Measurements from ENCODE around the gene ZNF260. TPM values are rescaled to one million over a fixed set of nuclear protein-coding genes. Genes with fewer than 3 reads are reported as not detected.

The ZNF260 gene
- total RNA-seq, 3 donors from 2014 or later = 9.1 to 35.6 (median 22.0) TPM

DNA sequence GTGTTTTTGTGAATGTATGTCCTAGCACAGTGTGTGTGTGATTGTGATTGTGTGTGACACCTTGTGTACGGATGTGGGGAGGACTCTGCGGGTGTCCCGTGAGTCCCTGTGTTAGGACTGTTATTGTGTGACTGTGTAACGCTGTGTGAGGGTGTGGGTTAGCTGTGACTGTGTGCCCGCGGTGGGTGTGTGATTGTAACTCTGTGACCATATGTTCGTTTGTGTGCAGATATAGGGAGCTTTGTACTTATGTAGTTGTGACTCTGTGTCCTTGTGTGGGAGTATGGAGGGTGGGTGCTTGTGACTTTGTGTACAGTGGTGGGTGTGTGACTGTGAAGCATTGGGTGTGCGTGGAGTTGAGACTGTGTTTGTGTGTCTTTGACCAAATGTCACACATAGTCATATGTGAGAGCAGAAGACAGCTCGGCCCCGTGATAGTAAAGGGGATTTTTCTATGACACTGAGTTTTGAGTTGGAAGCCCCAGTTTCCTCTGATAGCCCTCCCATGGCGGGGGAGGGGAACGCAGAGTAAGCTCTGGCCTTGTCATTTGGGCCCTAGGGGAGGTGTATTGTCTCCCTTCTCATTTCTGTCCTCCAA, 949 bp upstream of the ZNF260 start:
- peak overlapping the region; percentile 97 for H3K27ac ChIP-seq
- H3K27me3 ChIP-seq = no peaks in the 10 kb centered on the region
- DNase-seq (ENCODE audit: low spot score in 2 of 2) = no peak
- intact Hi-C loops (cut with DNase I; ENCODE audit: low total_unique reads) = no loop called here
- peak overlapping the region; percentile 69 to 79 (median 78) for H3K4me3 ChIP-seq
- TF ChIP-seq POLR2A (IDR thresholded peaks at IDR 0.05) = no peak
- TF ChIP-seq, protein P1, sequence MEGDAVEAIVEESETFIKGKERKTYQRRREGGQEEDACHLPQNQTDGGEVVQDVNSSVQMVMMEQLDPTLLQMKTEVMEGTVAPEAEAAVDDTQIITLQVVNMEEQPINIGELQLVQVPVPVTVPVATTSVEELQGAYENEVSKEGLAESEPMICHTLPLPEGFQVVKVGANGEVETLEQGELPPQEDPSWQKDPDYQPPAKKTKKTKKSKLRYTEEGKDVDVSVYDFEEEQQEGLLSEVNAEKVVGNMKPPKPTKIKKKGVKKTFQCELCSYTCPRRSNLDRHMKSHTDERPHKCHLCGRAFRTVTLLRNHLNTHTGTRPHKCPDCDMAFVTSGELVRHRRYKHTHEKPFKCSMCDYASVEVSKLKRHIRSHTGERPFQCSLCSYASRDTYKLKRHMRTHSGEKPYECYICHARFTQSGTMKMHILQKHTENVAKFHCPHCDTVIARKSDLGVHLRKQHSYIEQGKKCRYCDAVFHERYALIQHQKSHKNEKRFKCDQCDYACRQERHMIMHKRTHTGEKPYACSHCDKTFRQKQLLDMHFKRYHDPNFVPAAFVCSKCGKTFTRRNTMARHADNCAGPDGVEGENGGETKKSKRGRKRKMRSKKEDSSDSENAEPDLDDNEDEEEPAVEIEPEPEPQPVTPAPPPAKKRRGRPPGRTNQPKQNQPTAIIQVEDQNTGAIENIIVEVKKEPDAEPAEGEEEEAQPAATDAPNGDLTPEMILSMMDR (IDR thresholded peaks at IDR 0.05) = no peak
- TF ChIP-seq POLR2AphosphoS5 (IDR thresholded peaks at IDR 0.05) = no peak
- peaks cover 0 to 10% of the 10 kb centered on the region in 2 donors for H3K4me1 ChIP-seq
- H3K36me3 ChIP-seq = peaks cover 7% of the 10 kb centered on the region
- H3K9me3 ChIP-seq = peaks cover 42 to 67% of the 10 kb centered on the region in 2 donors

DNA sequence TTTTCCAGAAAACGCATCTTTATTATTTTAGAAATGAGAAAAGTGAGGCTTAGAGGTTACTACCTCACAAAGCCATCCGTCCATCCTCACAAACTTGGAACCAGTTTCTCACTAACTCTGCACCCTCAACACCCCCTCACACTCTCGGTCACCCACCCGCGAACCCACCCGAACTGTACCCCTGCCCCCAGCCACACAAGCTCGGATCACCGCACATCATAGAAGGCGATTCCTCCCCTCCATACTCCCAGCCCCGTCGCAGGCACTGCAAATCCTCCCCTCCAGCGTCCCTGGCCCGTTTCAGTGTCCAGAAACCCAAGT, 238 bp downstream of the ZNF260 start:
- H3K4me3 ChIP-seq = peak overlapping the region; percentile 69 to 79 (median 78)
- H3K4me1 ChIP-seq = peaks cover 0 to 10% of the 10 kb centered on the region in 2 donors
- peaks cover 45 to 67% of the 10 kb centered on the region in 2 donors for H3K9me3 ChIP-seq
- TF ChIP-seq, protein P1 (IDR thresholded peaks at IDR 0.05) = no peak
- no peak for TF ChIP-seq POLR2A (IDR thresholded peaks at IDR 0.05)
- TF ChIP-seq POLR2AphosphoS5 (IDR thresholded peaks at IDR 0.05) = no peak
- H3K27ac ChIP-seq = peak overlapping the region; percentile 97
- peaks cover 13% of the 10 kb centered on the region for H3K36me3 ChIP-seq
- no peaks in the 10 kb centered on the region for H3K27me3 ChIP-seq
- no peak for DNase-seq (ENCODE audit: low spot score in 2 of 2)
- intact Hi-C loops (cut with DNase I; ENCODE audit: low total_unique reads) = no loop called here

DNA sequence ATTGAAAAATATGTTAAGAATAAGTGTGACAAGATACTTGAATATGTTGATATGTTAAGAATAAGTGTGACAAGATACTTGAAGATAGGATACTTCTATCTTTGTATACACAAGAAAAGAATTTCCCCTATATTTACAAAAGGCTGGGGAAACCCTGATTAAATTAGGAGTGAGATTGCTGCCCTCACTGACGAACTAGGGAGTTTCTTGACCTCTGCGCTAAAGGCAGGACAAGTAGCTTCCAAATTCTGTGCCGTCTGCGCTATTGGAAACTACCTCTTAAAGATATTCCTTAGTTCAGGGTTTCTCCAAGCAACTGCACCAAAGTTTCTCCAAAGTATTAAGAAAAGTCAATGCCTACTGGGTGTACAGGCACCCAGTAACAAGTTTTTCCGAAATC, 730 bp downstream of the ZNF260 start:
- intact Hi-C loops (cut with DNase I; ENCODE audit: low total_unique reads) = no loop called here

DNA sequence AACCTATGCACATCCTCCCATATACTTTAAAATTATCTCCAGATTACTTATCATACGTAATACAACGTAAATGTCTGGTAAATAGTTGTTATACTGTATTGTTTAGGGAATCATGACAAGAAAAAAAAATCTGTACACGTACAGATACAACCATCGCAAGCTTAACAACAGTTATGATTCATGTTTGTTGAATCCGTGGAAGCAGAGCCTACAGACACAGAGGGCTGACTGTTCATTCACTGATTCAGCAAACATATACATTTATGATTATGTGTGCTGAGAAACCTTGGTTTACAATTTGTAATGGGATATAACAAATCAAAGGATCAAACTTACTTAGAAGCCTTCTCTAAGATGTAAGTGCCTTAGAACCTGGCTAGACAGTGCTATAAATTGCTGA, 1.5 kb downstream of the ZNF260 start:
- Histone ChIP-seq H3K4me1 (peaks cover 0 to 10% of the 10 kb centered on the region in 2 donors), H3K9me3 (peaks cover 46 to 68% of the 10 kb centered on the region in 2 donors), H3K36me3 (peaks cover 18% of the 10 kb centered on the region), H3K27me3 (no peaks in the 10 kb centered on the region), H3K4me3 (peak overlapping the region in 1 of 3 donors; percentile 79), H3K27ac (no peak overlapping the region)
- intact Hi-C loops (cut with DNase I; ENCODE audit: low total_unique reads) = no loop called here
- DNase-seq (ENCODE audit: low spot score in 2 of 2) = no peak
- TF ChIP-seq POLR2AphosphoS5 (IDR thresholded peaks at IDR 0.05) = no peak
- no peak for TF ChIP-seq POLR2A (IDR thresholded peaks at IDR 0.05)
- TF ChIP-seq, protein P1 (IDR thresholded peaks at IDR 0.05) = no peak

More for the DNA sequence above, 730 bp downstream of the ZNF260 start:
- peaks cover 0 to 10% of the 10 kb centered on the region in 2 donors for H3K4me1 ChIP-seq
- peaks cover 18% of the 10 kb centered on the region for H3K36me3 ChIP-seq
- no peak for DNase-seq (ENCODE audit: low spot score in 2 of 2)
- peak overlapping the region in 1 of 2 donors; percentile 97 for H3K27ac ChIP-seq
- H3K9me3 ChIP-seq = peaks cover 45 to 67% of the 10 kb centered on the region in 2 donors
- H3K4me3 ChIP-seq = peak overlapping the region; percentile 69 to 79 (median 78)
- no peaks in the 10 kb centered on the region for H3K27me3 ChIP-seq
- no peak for TF ChIP-seq POLR2A (IDR thresholded peaks at IDR 0.05)
- TF ChIP-seq POLR2AphosphoS5 (IDR thresholded peaks at IDR 0.05) = no peak
- TF ChIP-seq, protein P1 (IDR thresholded peaks at IDR 0.05) = no peak

DNA sequence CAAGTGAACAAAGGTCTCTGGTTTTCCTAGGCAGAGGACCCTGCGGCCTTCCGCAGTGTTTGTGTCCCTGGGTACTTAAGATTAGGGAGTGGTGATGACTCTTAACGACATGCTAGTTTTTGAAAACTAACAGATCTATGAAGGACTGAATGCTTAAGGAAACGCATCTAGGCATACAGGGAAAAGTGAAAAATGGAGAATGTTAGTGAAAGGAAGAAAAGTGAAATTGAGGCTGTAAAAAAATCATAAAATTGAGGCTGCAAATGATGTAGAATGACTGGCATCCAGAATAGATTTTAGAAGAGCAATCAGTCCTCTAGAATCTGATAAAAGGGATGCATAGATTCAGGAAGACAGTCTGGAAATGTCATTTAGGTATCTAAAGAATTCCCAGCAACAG, 3.5 kb downstream of the ZNF260 start:
- no peaks in the 10 kb centered on the region for H3K27me3 ChIP-seq
- peaks cover 0 to 10% of the 10 kb centered on the region in 2 donors for H3K4me1 ChIP-seq
- DNase-seq (ENCODE audit: low spot score in 2 of 2) = no peak
- peaks cover 18% of the 10 kb centered on the region for H3K36me3 ChIP-seq
- H3K9me3 ChIP-seq = peaks cover 56 to 71% of the 10 kb centered on the region in 2 donors
- intact Hi-C loops (cut with DNase I; ENCODE audit: low total_unique reads) = no loop called here
- no peak overlapping the region for H3K27ac ChIP-seq
- H3K4me3 ChIP-seq = no peak overlapping the region
- TF ChIP-seq, protein P1 (IDR thresholded peaks at IDR 0.05) = no peak
- TF ChIP-seq POLR2AphosphoS5 (IDR thresholded peaks at IDR 0.05) = no peak
